Common myeloid progenitor, CD34-positive (primary cell): Measurements from ENCODE around the gene KRT36.

ENCODE experiments used
- CTCF ChIA-PET: fragments of 350-600 bp; sonication (Branson Sonifier 250); formaldehyde crosslinking; loops from one replicate; lab custom pipeline; 2021; ENCODE audit warnings: antibody characterized with exemption; lab: Charles Lee
- POLR2A ChIA-PET: fragments of 350-600 bp; sonication (Branson Sonifier 250); formaldehyde crosslinking; loops from one replicate; lab custom pipeline; 2021; ENCODE audit warnings: antibody characterized with exemption; lab: Charles Lee
- DNase-seq, 3 donors: peaks; one replicate each; pipeline versions ENCODE4 v3.0.0 to v3.0.0-alpha.2; 2013
- H3K27ac ChIP-seq, 2 experiments: 1 replicate in 1 of 2; 2 replicates in 1 of 2; pipeline ENCODE4 v1.7.0; 2013; ENCODE audit warnings: inconsistent platforms in 2 of 2, low read length in 2 of 2, mild to moderate bottlenecking in 2 of 2, low read depth in 1 of 2, moderate library complexity in 1 of 2; ENCODE audit not compliant: severe bottlenecking in 2 of 2, insufficient read depth in 1 of 2, poor library complexity in 1 of 2
- H3K27me3 ChIP-seq, 5 experiments: replicated peaks in 2 of 5; 1 replicate in 3 of 5; 2 replicates in 2 of 5; pipeline versions ENCODE4 v1.6.1 to v1.7.0; 2013; ENCODE audit warnings: low read length in 4 of 5, mild to moderate bottlenecking in 2 of 5, moderate library complexity in 2 of 5, inconsistent platforms in 1 of 5; ENCODE audit not compliant: insufficient read depth in 5 of 5, control insufficient read depth in 4 of 5
- H3K36me3 ChIP-seq, 4 experiments: 1 replicate in 2 of 4; 2 replicates in 2 of 4; pipeline versions ENCODE4 v1.6.1 to v1.7.0; 2013; ENCODE audit warnings: low read length in 3 of 4, control low read depth in 1 of 4, mild to moderate bottlenecking in 1 of 4; ENCODE audit not compliant: control insufficient read depth in 4 of 4, insufficient read depth in 4 of 4
- H3K4me1 ChIP-seq, 4 experiments: 1 replicate in 3 of 4; 2 replicates in 1 of 4; pipeline versions ENCODE4 v1.6.1 to v1.7.1; 2013; ENCODE audit warnings: low read length in 3 of 4, mild to moderate bottlenecking in 3 of 4, control low read depth in 1 of 4, inconsistent platforms in 1 of 4, moderate library complexity in 1 of 4; ENCODE audit not compliant: control insufficient read depth in 4 of 4, insufficient read depth in 4 of 4; ENCODE audit errors: control extremely low read depth in 1 of 4
- H3K4me3 ChIP-seq, 7 experiments: 1 replicate in 4 of 7; 2 replicates in 3 of 7; pipeline versions ENCODE4 v1.5.1 to v1.7.0; 2013; ENCODE audit warnings: mild to moderate bottlenecking in 7 of 7, low read length in 6 of 7, moderate library complexity in 6 of 7, inconsistent platforms in 2 of 7, low read depth in 2 of 7, control low read depth in 1 of 7; ENCODE audit not compliant: insufficient read depth in 4 of 7, control insufficient read depth in 1 of 7; ENCODE audit errors: extremely low read depth in 1 of 7
- H3K9me3 ChIP-seq, 5 experiments: 1 replicate in 4 of 5; 2 replicates in 1 of 5; pipeline versions ENCODE4 v1.6.1 to v1.7.1; 2013; ENCODE audit warnings: low read length in 4 of 5, mild to moderate bottlenecking in 2 of 5, inconsistent platforms in 1 of 5, low read depth in 1 of 5, moderate library complexity in 1 of 5; ENCODE audit not compliant: control insufficient read depth in 4 of 5, insufficient read depth in 2 of 5; ENCODE audit errors: control extremely low read depth in 1 of 5
- WGBS: methylation state at CpG from one replicate; pipeline ENCODE4 v1.1.5; 2013; ENCODE audit not compliant: insufficient coverage; 5-methylcytosine and 5-hydroxymethylcytosine counted together

Gene KRT36

DNA sequence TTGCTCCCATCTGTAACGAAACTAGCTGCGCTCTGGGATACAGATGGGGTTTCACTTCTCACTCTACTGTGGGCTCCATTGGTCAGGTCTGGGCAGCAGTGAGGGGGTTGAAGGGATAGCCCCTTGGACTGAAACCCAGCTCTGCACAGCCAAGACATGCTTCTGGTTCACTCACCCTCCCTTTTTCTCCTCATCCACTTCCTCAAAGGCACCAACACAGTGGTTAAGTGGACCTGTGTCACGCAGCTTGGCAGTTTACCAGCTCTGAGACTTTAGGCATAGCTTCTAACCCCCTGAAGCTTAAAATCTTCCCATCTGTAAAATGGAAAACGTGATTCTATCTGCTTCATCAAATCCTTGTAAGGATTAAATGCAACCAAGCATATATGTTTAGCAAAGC is 37.4 kb downstream of the KRT36 start:
- peak; percentile 77 to 95 (median 94) for DNase-seq
- WGBS: 0% methylated on average over 2 of the region's 4 CpGs
- no peak overlapping the region for H3K4me3 ChIP-seq
- POLR2A ChIA-PET: no interaction called here
- no peaks in the 10 kb centered on the region for H3K9me3 ChIP-seq
- no peak overlapping the region for H3K27ac ChIP-seq
- peaks cover 0 to 5% (median 0%) of the 10 kb centered on the region in 5 experiments for H3K27me3 ChIP-seq
- CTCF ChIA-PET: interaction anchor here (1.4 kb wide), 1 partner anchor 97 kb away, joined by 5 read pairs; no protein-coding TSS in a partner anchor
- H3K36me3 ChIP-seq: no peaks in the 10 kb centered on the region
- H3K4me1 ChIP-seq: peaks cover 0 to 5% (median 2%) of the 10 kb centered on the region in 4 experiments

DNA sequence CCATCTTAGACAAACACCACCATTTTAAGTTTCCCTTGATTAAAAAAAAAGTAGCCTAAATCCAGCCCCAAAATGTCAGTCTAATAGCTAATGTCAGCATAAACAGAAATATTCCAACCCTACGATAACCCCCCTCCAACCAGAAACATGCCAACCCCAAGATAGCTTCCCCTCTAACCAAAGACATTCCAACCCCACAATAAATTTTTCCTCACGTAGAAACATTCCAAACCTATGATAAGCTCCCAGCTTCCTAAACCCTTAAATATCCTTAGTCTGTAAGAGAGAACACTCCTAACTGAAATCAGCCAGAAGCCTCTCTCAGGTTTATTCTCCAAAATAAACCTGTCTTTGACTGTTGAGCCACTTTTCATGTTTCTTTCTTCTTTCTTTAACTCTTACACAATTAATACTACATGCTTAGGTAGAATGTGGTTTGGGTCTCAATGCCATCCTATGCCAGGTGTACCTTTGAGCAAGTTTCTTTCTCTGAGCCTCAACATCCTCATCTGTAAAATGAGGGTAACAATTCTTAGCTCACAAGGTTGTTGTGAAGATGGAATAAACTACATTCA is 38.5 kb downstream of the KRT36 start:
- 90% methylated on average over 2 of the region's 2 CpGs for WGBS
- Histone ChIP-seq H3K36me3 (no peaks in the 10 kb centered on the region), H3K9me3 (no peaks in the 10 kb centered on the region), H3K27me3 (no peaks in the 10 kb centered on the region), H3K4me3 (no peak overlapping the region), H3K4me1 (peaks cover 0 to 5% (median 2%) of the 10 kb centered on the region in 4 experiments), H3K27ac (no peak overlapping the region)
- POLR2A ChIA-PET: no interaction called here
- DNase-seq: no peak
- CTCF ChIA-PET: no interaction called here

DNA sequence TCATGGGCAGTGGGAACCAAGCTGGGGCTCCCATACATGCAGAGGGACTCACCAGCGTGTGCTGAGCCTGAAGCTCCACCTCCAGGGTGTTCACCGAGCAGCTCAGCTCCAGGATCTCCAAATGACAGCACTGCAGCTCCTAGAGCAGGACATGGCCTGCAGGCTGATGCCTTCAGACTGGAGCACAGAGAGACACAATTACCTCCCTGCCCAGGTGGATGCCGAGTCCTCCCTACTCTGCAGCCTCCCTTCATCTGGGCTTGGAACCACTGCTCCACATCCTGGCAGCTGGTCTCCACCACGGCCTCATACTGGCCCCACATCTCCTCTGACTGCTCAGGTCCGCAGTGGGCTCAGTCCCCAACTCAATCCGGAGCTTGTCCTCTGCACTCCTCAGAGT is 40.7 kb downstream of the KRT36 start:
- H3K4me3 ChIP-seq: no peak overlapping the region
- H3K27me3 ChIP-seq: peaks cover 0 to 10% (median 2%) of the 10 kb centered on the region in 5 experiments
- CTCF ChIA-PET: no interaction called here
- H3K4me1 ChIP-seq: peaks cover 0 to 5% (median 2%) of the 10 kb centered on the region in 4 experiments
- peaks cover 0 to 3% (median 0%) of the 10 kb centered on the region in 5 experiments for H3K9me3 ChIP-seq
- 100% methylated on average over 4 of the region's 6 CpGs for WGBS
- POLR2A ChIA-PET: no interaction called here
- H3K27ac ChIP-seq: no peak overlapping the region
- no peak for DNase-seq
- H3K36me3 ChIP-seq: no peaks in the 10 kb centered on the region

DNA sequence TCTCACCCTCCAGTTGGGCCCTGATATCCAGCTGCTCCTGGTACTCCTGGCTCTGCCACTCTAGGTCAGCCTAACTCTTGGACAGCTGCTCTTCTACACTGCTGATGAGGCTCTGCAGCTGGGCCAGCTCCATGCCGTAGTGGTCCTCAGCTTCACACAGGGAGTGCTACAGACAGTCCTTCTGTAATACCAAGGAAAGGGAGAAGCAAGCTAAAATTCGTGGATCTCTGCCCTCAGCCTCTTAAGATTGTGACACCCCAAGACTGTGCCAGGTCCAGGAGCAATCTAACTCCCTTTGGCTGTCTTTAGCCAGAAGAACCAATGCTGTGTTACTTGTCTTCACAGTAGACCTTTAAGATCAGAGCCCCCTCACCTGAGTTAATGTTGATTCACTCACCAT is 41.2 kb downstream of the KRT36 start:
- Histone ChIP-seq H3K4me1 (peaks cover 0 to 5% (median 2%) of the 10 kb centered on the region in 4 experiments), H3K36me3 (no peaks in the 10 kb centered on the region), H3K27me3 (peaks cover 0 to 10% (median 2%) of the 10 kb centered on the region in 5 experiments), H3K9me3 (peaks cover 0 to 3% (median 0%) of the 10 kb centered on the region in 5 experiments), H3K27ac (no peak overlapping the region), H3K4me3 (no peak overlapping the region)
- 90% methylated on average over 2 of the region's 2 CpGs for WGBS
- POLR2A ChIA-PET: no interaction called here
- DNase-seq: no peak
- CTCF ChIA-PET: interaction anchor here (0.8 kb wide), 1 partner anchor 44 kb away, joined by 3 read pairs; no protein-coding TSS in a partner anchor

DNA sequence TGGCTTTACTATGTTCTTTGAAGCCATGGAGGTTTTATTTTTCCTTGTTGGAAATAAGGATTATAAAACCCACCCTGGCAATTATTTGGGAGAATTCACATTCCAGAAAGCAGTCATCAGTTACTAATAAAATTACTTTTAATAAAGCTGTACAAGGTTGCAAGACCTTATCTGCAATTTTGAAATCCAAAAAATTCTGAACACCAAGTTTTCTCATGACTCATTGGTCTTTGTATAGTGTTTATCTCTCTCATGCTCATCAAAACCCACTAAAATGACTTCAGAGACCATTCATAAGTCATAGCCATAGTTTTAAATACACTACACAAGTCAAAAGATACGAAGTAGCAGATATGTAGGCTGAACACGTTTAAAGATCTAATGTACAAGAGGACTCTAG is 42.9 kb downstream of the KRT36 start:
- POLR2A ChIA-PET: interaction anchor here (0.6 kb wide), 1 partner anchor 20 kb away, joined by 4 read pairs; no protein-coding TSS in a partner anchor
- Histone ChIP-seq H3K36me3 (no peaks in the 10 kb centered on the region), H3K4me3 (no peak overlapping the region), H3K27me3 (peaks cover 0 to 21% (median 3%) of the 10 kb centered on the region in 5 experiments), H3K4me1 (no peaks in the 10 kb centered on the region), H3K9me3 (peaks cover 0 to 3% (median 0%) of the 10 kb centered on the region in 5 experiments), H3K27ac (no peak overlapping the region)
- no peak for DNase-seq
- WGBS: no CpG with 5 or more reads among the region's 2 CpGs
- CTCF ChIA-PET: no interaction called here

DNA sequence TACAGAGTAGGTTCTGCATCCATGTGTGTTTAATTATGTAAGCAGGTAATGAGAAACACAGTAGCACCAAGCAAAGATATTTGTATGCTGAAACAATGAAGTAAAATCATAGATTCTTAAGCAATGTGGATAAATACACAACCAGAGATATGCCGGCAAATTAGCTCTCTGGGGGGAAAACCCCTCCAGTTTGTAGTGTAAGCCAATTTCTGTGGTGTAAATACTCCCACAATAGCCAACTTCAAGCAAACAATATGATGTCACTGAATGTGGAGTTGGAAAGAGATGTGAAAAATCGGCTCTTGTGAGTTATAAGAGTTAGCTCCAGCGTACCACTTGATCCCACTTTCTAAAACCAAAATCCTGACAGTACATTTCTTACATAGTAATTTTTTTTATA is 45.1 kb downstream of the KRT36 start:
- Histone ChIP-seq H3K27ac (no peak overlapping the region), H3K27me3 (peaks cover 0 to 21% (median 10%) of the 10 kb centered on the region in 5 experiments), H3K36me3 (no peaks in the 10 kb centered on the region), H3K4me3 (no peak overlapping the region), H3K4me1 (no peaks in the 10 kb centered on the region), H3K9me3 (peaks cover 0 to 3% (median 0%) of the 10 kb centered on the region in 5 experiments)
- ChIA-PET CTCF (no interaction called here), POLR2A (interaction anchor here (0.5 kb wide), 1 partner anchor 574 kb away, joined by 4 read pairs; no protein-coding TSS in a partner anchor)
- 100% methylated on average over 1 of the region's 3 CpGs for WGBS
- DNase-seq: no peak

DNA sequence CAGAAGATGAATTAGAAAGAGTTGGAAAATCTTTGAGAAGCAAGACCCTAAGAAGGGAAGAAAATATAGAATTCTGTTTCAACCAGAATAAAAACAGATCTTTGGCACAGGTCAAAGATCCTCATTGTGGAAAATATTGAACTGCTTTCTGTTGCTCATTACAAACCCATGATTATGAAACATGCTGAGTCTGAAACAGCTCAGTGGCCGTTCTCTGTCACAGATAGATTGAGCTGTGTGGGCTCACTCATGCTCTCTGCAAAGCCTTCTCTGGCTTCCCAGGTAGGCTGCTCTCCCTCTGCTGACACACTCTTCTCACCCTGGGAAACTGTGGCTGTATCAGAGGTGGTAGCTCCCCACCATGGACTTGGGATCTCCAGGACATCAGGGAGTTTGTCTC is 45.5 kb downstream of the KRT36 start:
- H3K4me3 ChIP-seq: no peak overlapping the region
- peaks cover 0 to 3% (median 0%) of the 10 kb centered on the region in 5 experiments for H3K9me3 ChIP-seq
- H3K27me3 ChIP-seq: peaks cover 0 to 21% (median 10%) of the 10 kb centered on the region in 5 experiments
- no peaks in the 10 kb centered on the region for H3K4me1 ChIP-seq
- H3K36me3 ChIP-seq: no peaks in the 10 kb centered on the region
- DNase-seq: no peak
- POLR2A ChIA-PET: no interaction called here
- WGBS: no CpG with 5 or more reads among the region's 1 CpG
- CTCF ChIA-PET: no interaction called here
- no peak overlapping the region for H3K27ac ChIP-seq
